Measurements from ENCODE around the gene MRPL39. TPM values are rescaled to one million over a fixed set of nuclear protein-coding genes. Genes with fewer than 3 reads are reported as not detected.

The MRPL39 gene
- polyA plus RNA-seq, 2 of the 4 experiments (the other 2 are of a cell fraction): 36.8 to 43.7 TPM

- DNase-seq (ENCODE audit: low read depth in 1 of 2, low spot score in 1 of 2) (no peak), ATAC-seq (no peak), FAIRE-seq (no peak)
- H3K9me3 ChIP-seq: no peaks in the 10 kb centered on the region
- no peak overlapping the region for H3K27ac ChIP-seq
- no peak overlapping the region for H3K4me3 ChIP-seq
- TF ChIP-seq RARB (CRISPR knock-in tag; IDR thresholded peaks at IDR 0.05) (no peak), BHLHE40 (IDR thresholded peaks at IDR 0.05; ENCODE audit: low read depth, low read length) (no peak), RAD21 (conservative IDR thresholded peaks at IDR 0.05 in 1 of 2, IDR thresholded peaks at IDR 0.05 in 1 of 2) (no peak), NR3C1 (IDR thresholded peaks at IDR 0.05) (no peak), GATA3 (IDR thresholded peaks at IDR 0.05; ENCODE audit: borderline replicate concordance) (no peak), HOXA7 (CRISPR knock-in tag; IDR thresholded peaks at IDR 0.05) (no peak), CBX2 (IDR thresholded peaks at IDR 0.05; ENCODE audit: borderline replicate concordance, low read depth) (no peak), PBX3 (IDR thresholded peaks at IDR 0.05) (no peak), TP53 (CRISPR knock-in tag; IDR thresholded peaks at IDR 0.05) (no peak), TFCP2L1 (CRISPR knock-in tag; IDR thresholded peaks at IDR 0.05) (no peak), KDM5A (IDR thresholded peaks at IDR 0.05) (no peak), POLR2AphosphoS2 (conservative IDR thresholded peaks at IDR 0.05; ENCODE audit: low read length) (no peak)
- no peak overlapping the region for H3K4me2 ChIP-seq
- 52% methylated on average over 4 of the region's 5 CpGs for WGBS (ENCODE audit: missing lambda C conversion rate)
- CTCF ChIA-PET: interaction anchor here (1.5 to 2.9 kb wide), 2 partner anchors 30 to 74 kb away, joined by 3 to 11 read pairs; no protein-coding TSS in a partner anchor
- peaks cover 4% of the 10 kb centered on the region; the same call in 1 of the 3 replicates for H3K4me1 ChIP-seq
- POLR2A ChIA-PET: no interaction called here
Observed at GRCh38 chr21:25637851-25638659, 30.8 kb upstream of the MRPL39 start.

- H3K9me3 ChIP-seq: no peaks in the 10 kb centered on the region
- TF ChIP-seq HEYL (CRISPR knock-in tag; IDR thresholded peaks at IDR 0.05): no peak
- TF ChIP-seq BHLHE40 (IDR thresholded peaks at IDR 0.05; ENCODE audit: low read depth, low read length): no peak
- no peak for TF ChIP-seq CEBPB (IDR thresholded peaks at IDR 0.05)
- TF ChIP-seq PHF8 (IDR thresholded peaks at IDR 0.05; ENCODE audit: borderline replicate concordance, low read depth): no peak
- no peak for TF ChIP-seq SMC3 (IDR thresholded peaks at IDR 0.05)
- no peak for TF ChIP-seq MAX (IDR thresholded peaks at IDR 0.05)
- no peak overlapping the region for H3K27ac ChIP-seq
- no peak for FAIRE-seq
- no peak for DNase-seq (ENCODE audit: low read depth in 1 of 2, low spot score in 1 of 2)
- CTCF ChIA-PET: interaction anchor here (2.9 kb wide), 1 partner anchor 28 kb away, joined by 11 read pairs; no protein-coding TSS in a partner anchor
- H3K4me1 ChIP-seq: peaks cover 4% of the 10 kb centered on the region; the same call in 1 of the 3 replicates
- no peak overlapping the region for H3K4me2 ChIP-seq
- ATAC-seq: no peak
- no peak overlapping the region for H3K4me3 ChIP-seq
- POLR2A ChIA-PET: no interaction called here
- 26% methylated on average over 2 of the region's 2 CpGs for WGBS (ENCODE audit: missing lambda C conversion rate)
Observed at GRCh38 chr21:25636727-25637126, 29.4 kb upstream of the MRPL39 start.

- 22% methylated on average over 8 of the region's 8 CpGs for WGBS (ENCODE audit: missing lambda C conversion rate)
- ChIA-PET CTCF (no interaction called here), POLR2A (no interaction called here)
- FAIRE-seq (no peak), DNase-seq (ENCODE audit: low read depth in 1 of 2, low spot score in 1 of 2) (no peak), ATAC-seq (no peak)
- Histone ChIP-seq H3K4me1 (peaks cover 3% of the 10 kb centered on the region; the same call in 1 of the 3 replicates), H3K27ac (no peak overlapping the region), H3K4me3 (no peak overlapping the region), H3K9me3 (no peaks in the 10 kb centered on the region), H3K4me2 (no peak overlapping the region)
- TF ChIP-seq HES2 (IDR thresholded peaks at IDR 0.05) (no peak), MAFK (IDR thresholded peaks at IDR 0.05; ENCODE audit: partially characterized antibody) (no peak), HOXB5 (CRISPR knock-in tag; IDR thresholded peaks at IDR 0.05) (no peak), ATOH8 (CRISPR knock-in tag; IDR thresholded peaks at IDR 0.05; ENCODE audit: low read depth) (no peak), RAD21 (conservative IDR thresholded peaks at IDR 0.05 in 1 of 2, IDR thresholded peaks at IDR 0.05 in 1 of 2) (no peak), HMGXB4 (CRISPR knock-in tag; IDR thresholded peaks at IDR 0.05; ENCODE audit: borderline replicate concordance) (no peak), CHD4 (IDR thresholded peaks at IDR 0.05; ENCODE audit: borderline replicate concordance) (no peak)
Observed at GRCh38 chr21:25635310-25635709, 28.0 kb upstream of the MRPL39 start.
